Measurements from ENCODE around the gene DUS3L.

DUS3L gene

GRCh38 chr19:5799247-5800241 lies 8.6 kb upstream of the DUS3L start:
- peak; percentile 95 for TF ChIP-seq GATA2 (IDR thresholded peaks at IDR 0.05; ENCODE audit: low read depth, low read length)
- TF ChIP-seq GATA3 (IDR thresholded peaks at IDR 0.05; ENCODE audit: low read depth, low read length), result no peak

GRCh38 chr19:5798244-5798643 lies 7.3 kb upstream of the DUS3L start:
- no peak for TF ChIP-seq GATA3 (IDR thresholded peaks at IDR 0.05; ENCODE audit: low read depth, low read length)
- no peak for TF ChIP-seq GATA2 (IDR thresholded peaks at IDR 0.05; ENCODE audit: low read depth, low read length)

- TF ChIP-seq GATA2 (IDR thresholded peaks at IDR 0.05; ENCODE audit: low read depth, low read length) (no peak), GATA3 (IDR thresholded peaks at IDR 0.05; ENCODE audit: low read depth, low read length) (no peak)
These were observed 4.5 kb upstream of the DUS3L start for GRCh38 chr19:5795382-5795919.

GRCh38 chr19:5793188-5793587 lies 2.2 kb upstream of the DUS3L start:
- TF ChIP-seq GATA3 (IDR thresholded peaks at IDR 0.05; ENCODE audit: low read depth, low read length), result no peak
- no peak for TF ChIP-seq GATA2 (IDR thresholded peaks at IDR 0.05; ENCODE audit: low read depth, low read length)

- no peak for TF ChIP-seq GATA2 (IDR thresholded peaks at IDR 0.05; ENCODE audit: low read depth, low read length)
- TF ChIP-seq GATA3 (IDR thresholded peaks at IDR 0.05; ENCODE audit: low read depth, low read length), result no peak
These were observed 1.3 kb upstream of the DUS3L start for GRCh38 chr19:5792224-5792623.

GRCh38 chr19:5789886-5790558 lies 941 bp downstream of the DUS3L start:
- TF ChIP-seq GATA2 (IDR thresholded peaks at IDR 0.05; ENCODE audit: low read depth, low read length) (no peak), GATA3 (IDR thresholded peaks at IDR 0.05; ENCODE audit: low read depth, low read length) (no peak)

- TF ChIP-seq GATA3 (IDR thresholded peaks at IDR 0.05; ENCODE audit: low read depth, low read length) (no peak), GATA2 (IDR thresholded peaks at IDR 0.05; ENCODE audit: low read depth, low read length) (no peak)
These were observed 1.6 kb downstream of the DUS3L start for GRCh38 chr19:5789351-5789761.

GRCh38 chr19:5788422-5788821 lies 2.5 kb downstream of the DUS3L start:
- TF ChIP-seq GATA2 (IDR thresholded peaks at IDR 0.05; ENCODE audit: low read depth, low read length) (no peak), GATA3 (IDR thresholded peaks at IDR 0.05; ENCODE audit: low read depth, low read length) (no peak)

- no peak for TF ChIP-seq GATA2 (IDR thresholded peaks at IDR 0.05; ENCODE audit: low read depth, low read length)
- no peak for TF ChIP-seq GATA3 (IDR thresholded peaks at IDR 0.05; ENCODE audit: low read depth, low read length)
These were observed 3.4 kb downstream of the DUS3L start for GRCh38 chr19:5787409-5788182.

GRCh38 chr19:5786593-5787408 lies 4.2 kb downstream of the DUS3L start:
- no peak for TF ChIP-seq GATA2 (IDR thresholded peaks at IDR 0.05; ENCODE audit: low read depth, low read length)
- no peak for TF ChIP-seq GATA3 (IDR thresholded peaks at IDR 0.05; ENCODE audit: low read depth, low read length)

- no peak for TF ChIP-seq GATA2 (IDR thresholded peaks at IDR 0.05; ENCODE audit: low read depth, low read length)
- no peak for TF ChIP-seq GATA3 (IDR thresholded peaks at IDR 0.05; ENCODE audit: low read depth, low read length)
These were observed 5.5 kb downstream of the DUS3L start for GRCh38 chr19:5785423-5785822.

GRCh38 chr19:5784581-5785147 lies 6.3 kb downstream of the DUS3L start, which contains the start of gene PRR22:
PRR22 (minus strand) TSS chr19:5784746; CDS start chr19:5784660, 86 bp downstream.
- TF ChIP-seq GATA3 (IDR thresholded peaks at IDR 0.05; ENCODE audit: low read depth, low read length) (no peak), GATA2 (IDR thresholded peaks at IDR 0.05; ENCODE audit: low read depth, low read length) (no peak)
